GM18517 (cell line): ENCODE measurements around the gene ASIC2.

Source experiments
- ATAC-seq: cut with Tn5 transposase; IDR thresholded peaks from one replicate; pipeline ENCODE4 v1.9.1; 2021; ENCODE audit warnings: mild to moderate bottlenecking, moderate library complexity; ENCODE audit not compliant: unreplicated experiment

The ASIC2 gene

GRCh38 chr17:33120103-33120502 is 173.0 kb downstream of the ASIC2 start:
- ATAC-seq: no peak

- no peak for ATAC-seq
Measured at GRCh38 chr17:33118391-33119075, 174.6 kb downstream of the ASIC2 start.

- no peak for ATAC-seq
Measured at GRCh38 chr17:33116021-33116551, 177.0 kb downstream of the ASIC2 start.

- no peak for ATAC-seq
Measured at GRCh38 chr17:33115366-33115765, 177.7 kb downstream of the ASIC2 start.

- no peak for ATAC-seq
Measured at GRCh38 chr17:33113991-33114370, 179.1 kb downstream of the ASIC2 start.

GRCh38 chr17:33113276-33113990 is 179.7 kb downstream of the ASIC2 start:
- no peak for ATAC-seq

GRCh38 chr17:33112763-33113162 is 180.3 kb downstream of the ASIC2 start:
- no peak for ATAC-seq

- ATAC-seq: no peak
Measured at GRCh38 chr17:33109336-33110072, 183.6 kb downstream of the ASIC2 start.

- ATAC-seq: no peak
Measured at GRCh38 chr17:33106525-33107165, 186.4 kb downstream of the ASIC2 start.

- no peak for ATAC-seq
Measured at GRCh38 chr17:33105911-33106310, 187.2 kb downstream of the ASIC2 start.

GRCh38 chr17:33099906-33100305 is 193.2 kb downstream of the ASIC2 start:
- ATAC-seq: no peak

GRCh38 chr17:33099252-33099651 is 193.8 kb downstream of the ASIC2 start:
- no peak for ATAC-seq

- ATAC-seq: no peak
Measured at GRCh38 chr17:33097411-33097810, 195.7 kb downstream of the ASIC2 start.

- no peak for ATAC-seq
Measured at GRCh38 chr17:33096161-33096560, 196.9 kb downstream of the ASIC2 start.

GRCh38 chr17:33091271-33091670 is 201.8 kb downstream of the ASIC2 start:
- ATAC-seq: no peak

- ATAC-seq: no peak
Measured at GRCh38 chr17:33090806-33091205, 202.3 kb downstream of the ASIC2 start.

GRCh38 chr17:33086878-33087277 is 206.2 kb downstream of the ASIC2 start:
- no peak for ATAC-seq

- no peak for ATAC-seq
Measured at GRCh38 chr17:33086041-33086440, 207.1 kb downstream of the ASIC2 start.

- ATAC-seq: no peak
Measured at GRCh38 chr17:33085256-33085655, 207.8 kb downstream of the ASIC2 start.

- no peak for ATAC-seq
Measured at GRCh38 chr17:33084755-33085154, 208.3 kb downstream of the ASIC2 start.

- no peak for ATAC-seq
Measured at GRCh38 chr17:33082529-33083173, 210.4 kb downstream of the ASIC2 start.
